ENCODE results near the gene PPIG. TPM values are rescaled to one million over a fixed set of nuclear protein-coding genes. Genes with fewer than 3 reads are reported as not detected.

Gene PPIG
- total RNA-seq, 1 experiment from 2014 or later = 55.4 TPM

DNA sequence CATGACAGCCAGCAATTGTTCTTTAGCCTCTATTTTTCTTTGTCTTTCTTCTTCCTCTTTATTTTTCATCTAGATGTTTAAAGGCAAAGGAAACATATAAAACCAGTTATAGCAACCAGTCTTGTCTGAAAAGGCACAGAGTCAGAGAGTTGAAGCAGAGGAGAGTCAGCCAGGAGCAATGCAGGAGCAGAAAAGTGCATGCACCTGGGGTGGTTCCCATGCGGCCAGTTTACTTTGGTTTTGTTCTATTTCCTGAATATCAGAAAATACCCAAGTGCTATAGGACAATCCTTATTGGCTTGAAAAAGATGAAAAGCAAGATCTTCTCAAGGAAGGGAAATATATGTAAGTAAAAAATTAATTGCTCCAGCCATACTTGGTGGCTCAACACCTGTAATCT is 65.1 kb downstream of the PPIG start:
- TF ChIP-seq, protein P1, sequence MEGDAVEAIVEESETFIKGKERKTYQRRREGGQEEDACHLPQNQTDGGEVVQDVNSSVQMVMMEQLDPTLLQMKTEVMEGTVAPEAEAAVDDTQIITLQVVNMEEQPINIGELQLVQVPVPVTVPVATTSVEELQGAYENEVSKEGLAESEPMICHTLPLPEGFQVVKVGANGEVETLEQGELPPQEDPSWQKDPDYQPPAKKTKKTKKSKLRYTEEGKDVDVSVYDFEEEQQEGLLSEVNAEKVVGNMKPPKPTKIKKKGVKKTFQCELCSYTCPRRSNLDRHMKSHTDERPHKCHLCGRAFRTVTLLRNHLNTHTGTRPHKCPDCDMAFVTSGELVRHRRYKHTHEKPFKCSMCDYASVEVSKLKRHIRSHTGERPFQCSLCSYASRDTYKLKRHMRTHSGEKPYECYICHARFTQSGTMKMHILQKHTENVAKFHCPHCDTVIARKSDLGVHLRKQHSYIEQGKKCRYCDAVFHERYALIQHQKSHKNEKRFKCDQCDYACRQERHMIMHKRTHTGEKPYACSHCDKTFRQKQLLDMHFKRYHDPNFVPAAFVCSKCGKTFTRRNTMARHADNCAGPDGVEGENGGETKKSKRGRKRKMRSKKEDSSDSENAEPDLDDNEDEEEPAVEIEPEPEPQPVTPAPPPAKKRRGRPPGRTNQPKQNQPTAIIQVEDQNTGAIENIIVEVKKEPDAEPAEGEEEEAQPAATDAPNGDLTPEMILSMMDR (IDR thresholded peaks at IDR 0.05; ENCODE audit: unreplicated experiment) = no peak
- no peak for DNase-seq
- BruUV-seq (replicated peaks) = no TSS peak
- CTCF ChIA-PET = no interaction called here
- no peak overlapping the region for H3K4me3 Mint-ChIP-seq (ENCODE audit: low read depth, unreplicated experiment)
- H3K4me1 Mint-ChIP-seq (ENCODE audit: low read depth, unreplicated experiment) = no peaks in the 10 kb centered on the region
- intact Hi-C loops (cut with micrococcal nuclease; ENCODE audit: unreplicated experiment) = no loop called here
- H3K9me3 Mint-ChIP-seq (ENCODE audit: low read depth, unreplicated experiment) = no peaks in the 10 kb centered on the region
- H3K27ac Mint-ChIP-seq (ENCODE audit: unreplicated experiment) = no peak overlapping the region
- H3K27me3 Mint-ChIP-seq (ENCODE audit: unreplicated experiment) = no peaks in the 10 kb centered on the region
- no peaks in the 10 kb centered on the region for H3K36me3 Mint-ChIP-seq (ENCODE audit: insufficient read depth, unreplicated experiment)

DNA sequence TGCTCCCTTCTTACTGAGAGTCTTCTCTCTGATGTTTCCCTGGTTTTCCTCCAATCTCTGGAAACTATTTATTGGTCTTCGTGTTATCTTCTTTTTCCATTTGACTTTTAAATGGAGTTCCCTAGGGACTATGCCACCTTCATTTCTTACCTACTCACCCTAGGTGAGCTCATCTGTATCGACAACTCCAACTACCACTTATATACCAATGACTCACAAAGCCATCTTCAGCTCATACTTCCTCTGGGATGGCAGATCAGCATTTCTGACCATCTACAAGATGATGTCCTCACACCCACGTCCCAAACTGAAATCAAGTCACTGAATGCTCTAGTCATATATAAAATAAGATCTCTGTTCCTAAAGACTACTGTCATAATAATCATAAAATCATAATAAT is 69.5 kb downstream of the PPIG start:
- Mint-ChIP-seq H3K4me3 (ENCODE audit: low read depth, unreplicated experiment) (no peak overlapping the region), H3K36me3 (ENCODE audit: insufficient read depth, unreplicated experiment) (no peaks in the 10 kb centered on the region), H3K9me3 (ENCODE audit: low read depth, unreplicated experiment) (no peaks in the 10 kb centered on the region), H3K27ac (ENCODE audit: unreplicated experiment) (no peak overlapping the region), H3K4me1 (ENCODE audit: low read depth, unreplicated experiment) (no peaks in the 10 kb centered on the region), H3K27me3 (ENCODE audit: unreplicated experiment) (peaks cover 13% of the 10 kb centered on the region)
- no TSS peak for BruUV-seq (replicated peaks)
- intact Hi-C loops (cut with micrococcal nuclease; ENCODE audit: unreplicated experiment) = no loop called here
- no peak for DNase-seq
- CTCF ChIA-PET = no interaction called here
- TF ChIP-seq, protein P1 (IDR thresholded peaks at IDR 0.05; ENCODE audit: unreplicated experiment) = no peak

DNA sequence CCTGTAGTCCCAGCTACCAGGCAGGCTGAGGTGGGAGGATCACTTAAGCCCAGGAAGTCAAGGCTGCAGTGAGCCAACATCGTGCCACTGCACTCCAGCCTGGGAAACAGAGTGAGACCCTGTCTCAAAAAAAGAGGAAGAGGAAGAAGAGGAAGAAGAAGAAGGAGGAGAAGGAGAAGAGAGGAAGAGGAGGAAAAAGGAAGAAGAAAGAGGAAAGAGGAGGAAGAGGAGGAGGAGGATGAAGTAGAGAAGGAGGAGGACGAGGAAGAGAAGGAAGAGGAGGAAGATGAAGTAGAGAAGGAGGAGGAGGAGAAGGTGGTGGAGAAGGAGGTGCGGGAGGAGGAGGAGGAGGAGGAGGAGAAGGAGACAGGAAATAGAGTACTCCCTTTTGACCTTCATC is 72.0 kb downstream of the PPIG start:
- BruUV-seq (replicated peaks) = no TSS peak

DNA sequence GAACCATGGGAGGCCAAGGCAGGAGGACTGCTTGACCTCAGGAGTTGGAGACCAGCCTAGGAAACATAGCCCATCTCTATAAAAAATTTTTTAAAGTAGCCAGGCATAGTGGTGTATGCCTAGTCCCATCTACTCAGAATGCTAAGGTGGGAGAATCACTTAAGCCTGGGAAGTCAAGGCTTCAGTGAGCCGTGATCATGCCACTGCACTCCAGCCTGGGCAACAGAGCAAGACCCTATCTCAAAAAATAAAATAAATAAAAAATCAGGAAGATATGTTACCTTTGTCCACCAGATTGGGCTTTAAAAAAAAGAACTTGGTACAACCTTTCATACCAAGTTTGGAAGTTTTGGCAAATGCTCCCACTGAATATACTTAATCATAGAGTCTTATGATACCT is 74.7 kb downstream of the PPIG start:
- H3K27me3 Mint-ChIP-seq (ENCODE audit: unreplicated experiment) = peaks cover 13% of the 10 kb centered on the region
- BruUV-seq (replicated peaks) = no TSS peak
- H3K4me1 Mint-ChIP-seq (ENCODE audit: low read depth, unreplicated experiment) = no peaks in the 10 kb centered on the region
- intact Hi-C loops (cut with micrococcal nuclease; ENCODE audit: unreplicated experiment) = no loop called here
- no peak overlapping the region for H3K4me3 Mint-ChIP-seq (ENCODE audit: low read depth, unreplicated experiment)
- H3K9me3 Mint-ChIP-seq (ENCODE audit: low read depth, unreplicated experiment) = no peaks in the 10 kb centered on the region
- H3K36me3 Mint-ChIP-seq (ENCODE audit: insufficient read depth, unreplicated experiment) = no peaks in the 10 kb centered on the region
- TF ChIP-seq, protein P1 (IDR thresholded peaks at IDR 0.05; ENCODE audit: unreplicated experiment) = no peak
- CTCF ChIA-PET = no interaction called here
- H3K27ac Mint-ChIP-seq (ENCODE audit: unreplicated experiment) = no peak overlapping the region
- no peak for DNase-seq

More for the DNA sequence above, 72.0 kb downstream of the PPIG start:
- TF ChIP-seq, protein P1 (IDR thresholded peaks at IDR 0.05; ENCODE audit: unreplicated experiment) = no peak
- H3K27ac Mint-ChIP-seq (ENCODE audit: unreplicated experiment) = no peak overlapping the region
- H3K9me3 Mint-ChIP-seq (ENCODE audit: low read depth, unreplicated experiment) = no peaks in the 10 kb centered on the region
- intact Hi-C loops (cut with micrococcal nuclease; ENCODE audit: unreplicated experiment) = no loop called here
- H3K36me3 Mint-ChIP-seq (ENCODE audit: insufficient read depth, unreplicated experiment) = no peaks in the 10 kb centered on the region
- DNase-seq = no peak
- H3K4me1 Mint-ChIP-seq (ENCODE audit: low read depth, unreplicated experiment) = no peaks in the 10 kb centered on the region
- no peak overlapping the region for H3K4me3 Mint-ChIP-seq (ENCODE audit: low read depth, unreplicated experiment)
- CTCF ChIA-PET = no interaction called here
- peaks cover 13% of the 10 kb centered on the region for H3K27me3 Mint-ChIP-seq (ENCODE audit: unreplicated experiment)

DNA sequence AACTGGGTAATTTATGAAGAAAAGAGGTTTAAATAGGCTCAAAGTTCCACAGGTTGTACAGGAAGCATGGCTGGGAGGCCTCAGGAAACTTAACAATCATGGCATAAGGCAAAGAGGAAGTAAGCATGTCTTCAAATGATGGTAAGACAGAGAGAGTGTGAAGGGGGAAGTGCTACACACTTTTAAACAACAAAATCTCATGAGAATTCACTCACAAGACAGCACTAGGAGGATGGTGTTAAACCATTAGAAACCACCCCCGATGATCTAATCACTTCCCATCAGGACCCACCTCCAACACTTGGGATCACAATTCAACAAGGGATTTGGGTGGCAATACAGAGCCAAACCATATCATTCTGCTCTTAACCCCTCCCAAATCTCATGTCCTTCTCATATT is 75.2 kb downstream of the PPIG start:
- no TSS peak for BruUV-seq (replicated peaks)
- no peak for DNase-seq
- TF ChIP-seq, protein P1 (IDR thresholded peaks at IDR 0.05; ENCODE audit: unreplicated experiment) = no peak
- intact Hi-C loops (cut with micrococcal nuclease; ENCODE audit: unreplicated experiment) = no loop called here
- Mint-ChIP-seq H3K27ac (ENCODE audit: unreplicated experiment) (no peak overlapping the region), H3K27me3 (ENCODE audit: unreplicated experiment) (peaks cover 13% of the 10 kb centered on the region), H3K4me3 (ENCODE audit: low read depth, unreplicated experiment) (no peak overlapping the region), H3K36me3 (ENCODE audit: insufficient read depth, unreplicated experiment) (no peaks in the 10 kb centered on the region), H3K4me1 (ENCODE audit: low read depth, unreplicated experiment) (no peaks in the 10 kb centered on the region), H3K9me3 (ENCODE audit: low read depth, unreplicated experiment) (no peaks in the 10 kb centered on the region)
- CTCF ChIA-PET = no interaction called here

All from Calu3 (cell line).